Inflammatory macrophage (primary cell): ENCODE data around the gene VSTM2B.
"Not testable (repeated sequence)": the region's sequence is repeated elsewhere in the genome, so short reads cannot be mapped to it uniquely, and the experiment has no call there.

ENCODE experiments used
- DNase-seq, 2 donors: peaks; one replicate each; pipeline ENCODE4 v3.0.0-alpha.2; 2020 to 2022

VSTM2B gene

GRCh38 chr19:29531458-29532025, 5.7 kb downstream of the VSTM2B start:
- DNase-seq, result no peak

GRCh38 chr19:29532097-29532496, 6.3 kb downstream of the VSTM2B start:
- DNase-seq, result no peak

- no peak for DNase-seq
These were observed 7.2 kb downstream of the VSTM2B start for GRCh38 chr19:29532956-29533355.

GRCh38 chr19:29533578-29534544, 8.1 kb downstream of the VSTM2B start:
- DNase-seq, result no peak

- no peak for DNase-seq
These were observed 9.5 kb downstream of the VSTM2B start for GRCh38 chr19:29535214-29535831.

GRCh38 chr19:29535984-29536508, 10.3 kb downstream of the VSTM2B start:
- no peak for DNase-seq

- no peak for DNase-seq
These were observed 11.4 kb downstream of the VSTM2B start for GRCh38 chr19:29537181-29537580.

GRCh38 chr19:29537601-29538000, 11.8 kb downstream of the VSTM2B start:
- DNase-seq, result no peak

GRCh38 chr19:29538146-29538545, 12.4 kb downstream of the VSTM2B start:
- no peak for DNase-seq

- no peak for DNase-seq
These were observed 12.9 kb downstream of the VSTM2B start for GRCh38 chr19:29538651-29539050.

- no peak for DNase-seq
These were observed 13.3 kb downstream of the VSTM2B start for GRCh38 chr19:29539131-29539530.

- DNase-seq, result no peak
These were observed 13.9 kb downstream of the VSTM2B start for GRCh38 chr19:29539670-29540069.

- DNase-seq, result no peak
These were observed 14.3 kb downstream of the VSTM2B start for GRCh38 chr19:29540114-29540513.

GRCh38 chr19:29541473-29542253, 15.9 kb downstream of the VSTM2B start:
- DNase-seq, result no peak

- DNase-seq, result no peak
These were observed 16.5 kb downstream of the VSTM2B start for GRCh38 chr19:29542327-29542726.

- DNase-seq, result no peak
These were observed 17.0 kb downstream of the VSTM2B start for GRCh38 chr19:29542776-29543175.

GRCh38 chr19:29543381-29543780, 17.6 kb downstream of the VSTM2B start:
- no peak for DNase-seq

GRCh38 chr19:29544656-29545360, 19.0 kb downstream of the VSTM2B start:
- no peak for DNase-seq

GRCh38 chr19:29545447-29545846, 19.7 kb downstream of the VSTM2B start:
- DNase-seq, result not testable (repeated sequence)

- no peak for DNase-seq
These were observed 20.2 kb downstream of the VSTM2B start for GRCh38 chr19:29545866-29546582.

GRCh38 chr19:29546583-29547190, 20.9 kb downstream of the VSTM2B start:
- no peak for DNase-seq
